Lower leg skin (tissue), 4 donors: ENCODE measurements around the gene SKA2. TPM values are rescaled to one million over a fixed set of nuclear protein-coding genes. Genes with fewer than 3 reads are reported as not detected.

ENCODE experiments used
- DNase-seq, 2 donors: peaks; one replicate each; pipeline ENCODE4 v3.0.0-alpha.2; 2019; ENCODE audit warnings: low spot score in 2 of 2
- H3K4me3 ChIP-seq: fragments of 200-600 bp; sonication (generic); 2 replicates; pipeline ENCODE4 v1.5.1; 2017; ENCODE audit warnings: mild to moderate bottlenecking, low read depth; ENCODE audit not compliant: poor library complexity, severe bottlenecking
- POLR2A ChIP-seq, 2 donors: fragments of 450-650 bp; IDR thresholded peaks; one replicate each; pipeline ENCODE4 v1.6.1; 2016 to 2017; ENCODE audit warnings: antibody characterized with exemption in 2 of 2, mild to moderate bottlenecking in 1 of 2, moderate library complexity in 1 of 2
- WGBS, 2 donors: methylation state at CpG; one replicate each; pipeline ENCODE4 v1.1.5; 2018; 5-methylcytosine and 5-hydroxymethylcytosine counted together
- intact Hi-C: fragments of 100-400 bp; cut with DNase I; formaldehyde crosslinking; loops from one replicate; pipeline ENCODE4 v1.15.0; 2023; ENCODE audit warnings: low total_unique reads
- total RNA-seq, 4 donors: library from RNA; depleted of rRNA; stranded (reverse); fragments of >200 nt; gene quantifications; one replicate each; pipeline ENCODE4 v1.1.0, GENCODE V29; 2016
- TF ChIP-seq, protein P1 (sequence below), 3 donors: fragments of 450-650 bp; IDR thresholded peaks; one replicate each; pipeline ENCODE4 v1.5.1; 2016; ENCODE audit warnings: antibody characterized with exemption in 3 of 3, mild to moderate bottlenecking in 3 of 3, moderate library complexity in 2 of 3

The SKA2 gene
- total RNA-seq, 4 donors from 2014 or later: 8.9 to 21.2 (median 17.8) TPM

GRCh38 chr17:59160157-59161025, 5.4 kb upstream of the SKA2 start:
- H3K4me3 ChIP-seq: no peak overlapping the region
- peak in 1 of 2 donors; percentile 25 for DNase-seq
- TF ChIP-seq, protein P1, sequence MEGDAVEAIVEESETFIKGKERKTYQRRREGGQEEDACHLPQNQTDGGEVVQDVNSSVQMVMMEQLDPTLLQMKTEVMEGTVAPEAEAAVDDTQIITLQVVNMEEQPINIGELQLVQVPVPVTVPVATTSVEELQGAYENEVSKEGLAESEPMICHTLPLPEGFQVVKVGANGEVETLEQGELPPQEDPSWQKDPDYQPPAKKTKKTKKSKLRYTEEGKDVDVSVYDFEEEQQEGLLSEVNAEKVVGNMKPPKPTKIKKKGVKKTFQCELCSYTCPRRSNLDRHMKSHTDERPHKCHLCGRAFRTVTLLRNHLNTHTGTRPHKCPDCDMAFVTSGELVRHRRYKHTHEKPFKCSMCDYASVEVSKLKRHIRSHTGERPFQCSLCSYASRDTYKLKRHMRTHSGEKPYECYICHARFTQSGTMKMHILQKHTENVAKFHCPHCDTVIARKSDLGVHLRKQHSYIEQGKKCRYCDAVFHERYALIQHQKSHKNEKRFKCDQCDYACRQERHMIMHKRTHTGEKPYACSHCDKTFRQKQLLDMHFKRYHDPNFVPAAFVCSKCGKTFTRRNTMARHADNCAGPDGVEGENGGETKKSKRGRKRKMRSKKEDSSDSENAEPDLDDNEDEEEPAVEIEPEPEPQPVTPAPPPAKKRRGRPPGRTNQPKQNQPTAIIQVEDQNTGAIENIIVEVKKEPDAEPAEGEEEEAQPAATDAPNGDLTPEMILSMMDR (IDR thresholded peaks at IDR 0.05): no peak
- TF ChIP-seq POLR2A (IDR thresholded peaks at IDR 0.05): no peak
- intact Hi-C loops: no loop called here
- WGBS, 2 donors: 85 to 92% methylated on average over 9 of the region's 9 CpGs

- TF ChIP-seq, protein P1 (IDR thresholded peaks at IDR 0.05): no peak
- no peak for TF ChIP-seq POLR2A (IDR thresholded peaks at IDR 0.05)
- peak; percentile 97 to 98 for DNase-seq
- WGBS, 2 donors: 0 to 1% methylated on average over 25 of the region's 25 CpGs
- intact Hi-C loops: no loop called here
- peak within 1 kb of the TSS; percentile 81 for H3K4me3 ChIP-seq
These were observed 622 bp upstream of the SKA2 start, which contains the start of gene PRR11 for GRCh38 chr17:59155439-59156177. Gene PRR11, plus strand, starts transcription at chr17:59155746. Its CDS starts 14,007 bp downstream, at chr17:59169753.

GRCh38 chr17:59154292-59154720, 680 bp downstream of the SKA2 start:
- DNase-seq: peak in 1 of 2 donors; percentile 27
- intact Hi-C loops: no loop called here
- no peak for TF ChIP-seq POLR2A (IDR thresholded peaks at IDR 0.05)
- TF ChIP-seq, protein P1 (IDR thresholded peaks at IDR 0.05): no peak
- H3K4me3 ChIP-seq: peak overlapping the region; percentile 81
- 0 to 1% methylated on average over 25 of the region's 25 CpGs for WGBS, 2 donors

GRCh38 chr17:59152925-59153324, 2.1 kb downstream of the SKA2 start:
- intact Hi-C loops: no loop called here
- DNase-seq: no peak
- WGBS, 2 donors: 71 to 76% methylated on average over 1 of the region's 1 CpG
- no peak overlapping the region for H3K4me3 ChIP-seq
- no peak for TF ChIP-seq POLR2A (IDR thresholded peaks at IDR 0.05)
- TF ChIP-seq, protein P1 (IDR thresholded peaks at IDR 0.05): no peak

- intact Hi-C loops: no loop called here
- DNase-seq: no peak
- no peak overlapping the region for H3K4me3 ChIP-seq
- TF ChIP-seq, protein P1 (IDR thresholded peaks at IDR 0.05): no peak
- no peak for TF ChIP-seq POLR2A (IDR thresholded peaks at IDR 0.05)
- WGBS, 2 donors: 91 to 92% methylated on average over 1 of the region's 1 CpG
These were observed 3.4 kb downstream of the SKA2 start for GRCh38 chr17:59151591-59151990.
